A549 (cell line): ENCODE measurements around the gene TRIP10.

Source experiments
- POLR2A ChIP-seq: IDR thresholded peaks from 2 replicates; pipeline ENCODE4 v1.6.1; 2012; ENCODE audit warnings: mild to moderate bottlenecking, low read length
- TF ChIP-seq, protein P1 (sequence below): fragments of >200 bp; sonication (Bioruptor Twin); formaldehyde crosslinking; IDR thresholded peaks from 3 replicates; pipeline ENCODE4 v1.5.1; 2016
- TF ChIP-seq, protein P2 (sequence below): fragments of 450-650 bp; IDR thresholded peaks from 2 replicates; pipeline ENCODE4 v1.6.1; 2014; ENCODE audit warnings: antibody characterized with exemption

DNA sequence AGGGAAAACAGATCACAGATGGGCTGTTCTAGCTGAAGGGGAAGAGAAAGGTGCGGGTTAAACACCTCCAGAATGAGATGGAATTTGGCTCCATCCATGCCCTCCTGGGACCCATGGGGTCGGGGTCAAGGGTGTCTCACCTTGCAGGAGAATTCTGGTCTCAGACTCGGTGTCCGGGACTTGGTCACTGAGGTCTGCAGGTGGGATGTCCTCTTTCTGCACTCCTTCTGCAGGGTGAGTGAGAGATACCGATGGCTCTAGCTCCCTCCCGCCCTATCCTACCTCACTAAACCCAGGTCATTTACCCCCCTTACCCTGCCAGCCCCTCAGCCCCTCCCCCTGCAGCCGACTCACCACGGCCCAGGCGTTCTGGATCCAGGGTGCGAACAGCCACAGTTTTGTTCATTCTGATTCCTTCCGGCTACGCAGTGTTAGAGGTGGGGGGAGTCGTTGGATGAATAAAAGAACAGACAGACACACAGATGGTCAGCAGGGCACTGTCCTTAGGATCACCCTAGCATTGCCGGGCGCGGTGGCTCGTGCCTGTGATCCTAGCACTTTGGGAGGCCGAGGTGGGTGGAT lies 43.1 kb upstream of the TRIP10 start:
- TF ChIP-seq, protein P1, sequence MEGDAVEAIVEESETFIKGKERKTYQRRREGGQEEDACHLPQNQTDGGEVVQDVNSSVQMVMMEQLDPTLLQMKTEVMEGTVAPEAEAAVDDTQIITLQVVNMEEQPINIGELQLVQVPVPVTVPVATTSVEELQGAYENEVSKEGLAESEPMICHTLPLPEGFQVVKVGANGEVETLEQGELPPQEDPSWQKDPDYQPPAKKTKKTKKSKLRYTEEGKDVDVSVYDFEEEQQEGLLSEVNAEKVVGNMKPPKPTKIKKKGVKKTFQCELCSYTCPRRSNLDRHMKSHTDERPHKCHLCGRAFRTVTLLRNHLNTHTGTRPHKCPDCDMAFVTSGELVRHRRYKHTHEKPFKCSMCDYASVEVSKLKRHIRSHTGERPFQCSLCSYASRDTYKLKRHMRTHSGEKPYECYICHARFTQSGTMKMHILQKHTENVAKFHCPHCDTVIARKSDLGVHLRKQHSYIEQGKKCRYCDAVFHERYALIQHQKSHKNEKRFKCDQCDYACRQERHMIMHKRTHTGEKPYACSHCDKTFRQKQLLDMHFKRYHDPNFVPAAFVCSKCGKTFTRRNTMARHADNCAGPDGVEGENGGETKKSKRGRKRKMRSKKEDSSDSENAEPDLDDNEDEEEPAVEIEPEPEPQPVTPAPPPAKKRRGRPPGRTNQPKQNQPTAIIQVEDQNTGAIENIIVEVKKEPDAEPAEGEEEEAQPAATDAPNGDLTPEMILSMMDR: no peak
- TF ChIP-seq, protein P2, sequence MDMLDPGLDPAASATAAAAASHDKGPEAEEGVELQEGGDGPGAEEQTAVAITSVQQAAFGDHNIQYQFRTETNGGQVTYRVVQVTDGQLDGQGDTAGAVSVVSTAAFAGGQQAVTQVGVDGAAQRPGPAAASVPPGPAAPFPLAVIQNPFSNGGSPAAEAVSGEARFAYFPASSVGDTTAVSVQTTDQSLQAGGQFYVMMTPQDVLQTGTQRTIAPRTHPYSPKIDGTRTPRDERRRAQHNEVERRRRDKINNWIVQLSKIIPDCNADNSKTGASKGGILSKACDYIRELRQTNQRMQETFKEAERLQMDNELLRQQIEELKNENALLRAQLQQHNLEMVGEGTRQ: no peak
- TF ChIP-seq POLR2A: no peak
